ENCODE data around the gene CDC42EP1.
A peak's percentile ranks its signal among the peaks of the same experiment; 100 is the strongest.
"Not testable (repeated sequence)": the region's sequence is repeated elsewhere in the genome, so short reads cannot be mapped to it uniquely, and the experiment has no call there.

Gene CDC42EP1

GRCh38 chr22:37588546-37589215 lies 28.4 kb downstream of the CDC42EP1 start:
- DNase-seq = no peak

- DNase-seq = no peak
Measured at GRCh38 chr22:37589636-37590035, 29.4 kb downstream of the CDC42EP1 start.

GRCh38 chr22:37591081-37591480 lies 30.8 kb downstream of the CDC42EP1 start:
- DNase-seq = not testable (repeated sequence)

GRCh38 chr22:37591823-37592404 lies 31.6 kb downstream of the CDC42EP1 start:
- no peak for DNase-seq

GRCh38 chr22:37594237-37594636 lies 34.0 kb downstream of the CDC42EP1 start:
- no peak for DNase-seq

GRCh38 chr22:37599153-37599552 lies 38.9 kb downstream of the CDC42EP1 start:
- no peak for DNase-seq

GRCh38 chr22:37601203-37601539 lies 40.9 kb downstream of the CDC42EP1 start:
- no peak for DNase-seq

GRCh38 chr22:37601540-37602442 lies 41.5 kb downstream of the CDC42EP1 start:
- peak in 1 of 3 experiments; percentile 2 for DNase-seq

- DNase-seq = not testable (repeated sequence)
Measured at GRCh38 chr22:37602546-37603277, 42.4 kb downstream of the CDC42EP1 start.

- DNase-seq = no peak
Measured at GRCh38 chr22:37604074-37604473, 43.8 kb downstream of the CDC42EP1 start.

GRCh38 chr22:37604875-37605274 lies 44.6 kb downstream of the CDC42EP1 start:
- no peak for DNase-seq

- peak; percentile 77 to 90 (median 79) for DNase-seq
Measured at GRCh38 chr22:37607010-37607934, 47.0 kb downstream of the CDC42EP1 start.

- DNase-seq = peak in 1 of 3 experiments; percentile 40
Measured at GRCh38 chr22:37607935-37608476, 47.7 kb downstream of the CDC42EP1 start.

GRCh38 chr22:37608477-37609239 lies 48.4 kb downstream of the CDC42EP1 start, which contains the start of gene GGA1:
GGA1 (plus strand) TSS chr22:37608834; CDS start chr22:37608861, 27 bp downstream.
- peak; percentile 87 to 96 (median 96) for DNase-seq

- no peak for DNase-seq
Measured at GRCh38 chr22:37609240-37610152, 49.2 kb downstream of the CDC42EP1 start.

- not testable (repeated sequence) for DNase-seq
Measured at GRCh38 chr22:37610153-37610475, 49.8 kb downstream of the CDC42EP1 start.

GRCh38 chr22:37610480-37611129 lies 50.3 kb downstream of the CDC42EP1 start:
- DNase-seq = no peak

GRCh38 chr22:37611207-37611606 lies 50.9 kb downstream of the CDC42EP1 start:
- no peak for DNase-seq
